ENCODE results near the gene GPATCH1.
A peak's percentile ranks its signal among the peaks of the same experiment; 100 is the strongest.
"Not testable (repeated sequence)": the region's sequence is repeated elsewhere in the genome, so short reads cannot be mapped to it uniquely, and the experiment has no call there.

GPATCH1 gene, protein sequence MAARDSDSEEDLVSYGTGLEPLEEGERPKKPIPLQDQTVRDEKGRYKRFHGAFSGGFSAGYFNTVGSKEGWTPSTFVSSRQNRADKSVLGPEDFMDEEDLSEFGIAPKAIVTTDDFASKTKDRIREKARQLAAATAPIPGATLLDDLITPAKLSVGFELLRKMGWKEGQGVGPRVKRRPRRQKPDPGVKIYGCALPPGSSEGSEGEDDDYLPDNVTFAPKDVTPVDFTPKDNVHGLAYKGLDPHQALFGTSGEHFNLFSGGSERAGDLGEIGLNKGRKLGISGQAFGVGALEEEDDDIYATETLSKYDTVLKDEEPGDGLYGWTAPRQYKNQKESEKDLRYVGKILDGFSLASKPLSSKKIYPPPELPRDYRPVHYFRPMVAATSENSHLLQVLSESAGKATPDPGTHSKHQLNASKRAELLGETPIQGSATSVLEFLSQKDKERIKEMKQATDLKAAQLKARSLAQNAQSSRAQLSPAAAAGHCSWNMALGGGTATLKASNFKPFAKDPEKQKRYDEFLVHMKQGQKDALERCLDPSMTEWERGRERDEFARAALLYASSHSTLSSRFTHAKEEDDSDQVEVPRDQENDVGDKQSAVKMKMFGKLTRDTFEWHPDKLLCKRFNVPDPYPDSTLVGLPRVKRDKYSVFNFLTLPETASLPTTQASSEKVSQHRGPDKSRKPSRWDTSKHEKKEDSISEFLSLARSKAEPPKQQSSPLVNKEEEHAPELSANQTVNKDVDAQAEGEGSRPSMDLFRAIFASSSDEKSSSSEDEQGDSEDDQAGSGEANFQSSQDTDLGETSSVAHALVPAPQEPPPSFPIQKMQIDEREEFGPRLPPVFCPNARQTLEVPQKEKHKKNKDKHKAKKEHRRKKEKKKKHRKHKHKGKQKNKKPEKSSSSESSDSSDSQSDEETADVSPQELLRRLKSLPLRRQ

DNA sequence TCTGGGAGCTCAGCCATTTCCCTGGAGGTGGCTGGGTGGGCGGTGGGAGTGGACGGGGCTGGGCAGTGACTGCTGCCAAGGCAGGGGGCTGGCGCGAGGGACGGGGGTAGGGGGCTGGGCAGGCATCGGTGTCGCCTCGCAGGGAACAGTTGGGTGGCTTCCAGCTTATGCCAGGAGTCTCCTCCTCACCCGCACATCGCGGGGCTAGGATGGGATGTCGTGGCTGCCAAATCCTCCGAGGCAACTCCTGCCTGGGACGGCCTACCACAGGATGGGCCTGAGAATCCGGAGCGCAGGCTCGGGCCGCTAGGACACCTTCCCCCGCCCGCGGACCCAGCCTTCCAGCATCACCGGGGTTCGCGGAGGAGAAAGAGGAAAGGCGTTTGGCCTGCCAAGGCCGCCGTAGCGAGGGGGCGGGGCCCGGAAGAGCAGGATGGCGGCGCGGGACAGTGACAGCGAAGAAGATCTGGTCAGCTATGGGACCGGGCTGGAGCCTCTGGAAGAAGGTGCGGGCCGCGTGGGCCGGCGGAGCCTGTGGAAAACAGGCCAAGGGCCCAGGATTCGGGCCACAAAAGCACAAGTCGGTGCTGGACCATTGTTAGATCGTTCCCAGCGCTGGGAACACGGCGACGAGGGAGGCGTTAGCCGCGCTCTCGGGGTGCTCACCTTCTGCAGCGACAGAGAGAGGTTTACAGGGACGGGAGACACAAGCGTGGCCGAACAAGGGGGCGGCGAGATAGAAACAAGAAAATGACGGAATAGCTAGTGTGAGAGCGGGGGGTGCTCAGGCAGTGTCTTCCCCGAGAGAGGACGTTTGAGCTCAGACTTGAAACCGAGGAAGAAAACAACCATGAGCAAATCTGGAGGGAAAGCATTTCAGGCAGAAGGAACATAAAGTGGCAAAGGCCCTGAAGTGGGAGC lies at the start of gene GPATCH1:
Gene GPATCH1 (plus strand): TSS at position 421 of the 921 bp plus-strand sequence. CDS start 13 bp downstream, at position 434.
- Histone ChIP-seq H3K36me3 (replicated peaks) (no peaks in the 10 kb centered on the region), H3K27ac (peak within 1 kb of the TSS; percentile 13), H3K4me3 (ENCODE audit: low read depth, low read length) (peak within 1 kb of the TSS; percentile 92), H3K27me3 (replicated peaks) (no peaks in the 10 kb centered on the region)
- in situ Hi-C loops (cut with HindIII; ENCODE audit: low pct_ligation_motif_present, low sequenced_read_pairs): no loop called here
- peak; percentile 80 for DNase-seq
- TF ChIP-seq, protein P1, sequence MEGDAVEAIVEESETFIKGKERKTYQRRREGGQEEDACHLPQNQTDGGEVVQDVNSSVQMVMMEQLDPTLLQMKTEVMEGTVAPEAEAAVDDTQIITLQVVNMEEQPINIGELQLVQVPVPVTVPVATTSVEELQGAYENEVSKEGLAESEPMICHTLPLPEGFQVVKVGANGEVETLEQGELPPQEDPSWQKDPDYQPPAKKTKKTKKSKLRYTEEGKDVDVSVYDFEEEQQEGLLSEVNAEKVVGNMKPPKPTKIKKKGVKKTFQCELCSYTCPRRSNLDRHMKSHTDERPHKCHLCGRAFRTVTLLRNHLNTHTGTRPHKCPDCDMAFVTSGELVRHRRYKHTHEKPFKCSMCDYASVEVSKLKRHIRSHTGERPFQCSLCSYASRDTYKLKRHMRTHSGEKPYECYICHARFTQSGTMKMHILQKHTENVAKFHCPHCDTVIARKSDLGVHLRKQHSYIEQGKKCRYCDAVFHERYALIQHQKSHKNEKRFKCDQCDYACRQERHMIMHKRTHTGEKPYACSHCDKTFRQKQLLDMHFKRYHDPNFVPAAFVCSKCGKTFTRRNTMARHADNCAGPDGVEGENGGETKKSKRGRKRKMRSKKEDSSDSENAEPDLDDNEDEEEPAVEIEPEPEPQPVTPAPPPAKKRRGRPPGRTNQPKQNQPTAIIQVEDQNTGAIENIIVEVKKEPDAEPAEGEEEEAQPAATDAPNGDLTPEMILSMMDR (IDR thresholded peaks at IDR 0.05; ENCODE audit: low read depth, low read length, missing control alignments): no peak

DNA sequence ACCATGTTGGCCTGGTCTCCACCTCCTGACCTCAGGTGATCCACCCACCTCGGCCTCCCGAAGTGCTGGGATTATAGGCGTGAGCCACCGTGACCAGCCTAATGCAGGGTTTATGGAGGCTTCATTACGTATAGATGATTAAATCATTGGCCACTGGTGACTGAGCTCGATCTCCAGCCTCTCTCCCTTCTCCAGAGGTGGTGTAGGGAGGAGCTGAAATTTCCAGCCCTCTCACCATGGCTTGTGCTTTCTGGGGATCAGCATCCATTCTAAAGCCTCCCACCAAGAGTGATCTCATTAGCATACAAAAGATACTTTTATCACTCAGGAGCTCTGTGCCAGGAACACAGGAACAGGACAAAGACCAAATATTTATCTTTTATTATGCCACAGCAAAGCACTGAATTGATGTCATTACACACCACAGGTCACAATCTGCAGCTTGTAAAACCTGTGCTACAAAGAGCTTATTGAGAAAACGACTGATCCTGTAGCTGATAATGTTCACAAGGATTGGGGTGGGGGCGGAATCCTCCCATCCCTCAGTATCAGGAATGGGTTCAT lies 48.7 kb upstream of the GPATCH1 start:
- TF ChIP-seq, protein P1 (IDR thresholded peaks at IDR 0.05; ENCODE audit: low read depth, low read length, missing control alignments): no peak
- Histone ChIP-seq H3K27ac (no peak overlapping the region), H3K27me3 (replicated peaks) (no peaks in the 10 kb centered on the region), H3K4me3 (ENCODE audit: low read depth, low read length) (no peak overlapping the region), H3K36me3 (replicated peaks) (no peaks in the 10 kb centered on the region)
- in situ Hi-C loops (cut with HindIII; ENCODE audit: low pct_ligation_motif_present, low sequenced_read_pairs): no loop called here
- DNase-seq: no peak

DNA sequence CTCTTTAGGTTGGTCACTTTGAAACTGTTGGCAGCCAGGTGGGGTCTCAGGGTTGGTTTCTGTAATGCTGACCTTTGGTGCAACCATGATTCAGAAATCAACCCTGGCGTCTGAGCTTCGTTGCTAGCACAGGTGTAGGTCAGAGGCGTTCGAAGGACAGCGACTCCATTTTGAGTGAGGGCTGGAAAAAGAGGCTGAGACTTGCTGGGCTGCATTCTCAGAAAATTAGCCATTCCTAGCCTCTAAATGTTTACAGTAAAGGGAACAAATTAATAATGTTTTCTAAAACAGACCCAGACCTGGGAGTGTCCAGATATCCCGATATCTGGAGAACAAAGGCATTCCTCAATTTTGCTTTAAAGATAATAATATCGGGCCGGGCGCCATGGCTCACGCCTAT lies 45.5 kb upstream of the GPATCH1 start:
- Histone ChIP-seq H3K27me3 (replicated peaks) (no peaks in the 10 kb centered on the region), H3K27ac (no peak overlapping the region), H3K4me3 (ENCODE audit: low read depth, low read length) (no peak overlapping the region), H3K36me3 (replicated peaks) (no peaks in the 10 kb centered on the region)
- TF ChIP-seq, protein P1 (IDR thresholded peaks at IDR 0.05; ENCODE audit: low read depth, low read length, missing control alignments): no peak
- DNase-seq: no peak
- in situ Hi-C loops (cut with HindIII; ENCODE audit: low pct_ligation_motif_present, low sequenced_read_pairs): no loop called here

DNA sequence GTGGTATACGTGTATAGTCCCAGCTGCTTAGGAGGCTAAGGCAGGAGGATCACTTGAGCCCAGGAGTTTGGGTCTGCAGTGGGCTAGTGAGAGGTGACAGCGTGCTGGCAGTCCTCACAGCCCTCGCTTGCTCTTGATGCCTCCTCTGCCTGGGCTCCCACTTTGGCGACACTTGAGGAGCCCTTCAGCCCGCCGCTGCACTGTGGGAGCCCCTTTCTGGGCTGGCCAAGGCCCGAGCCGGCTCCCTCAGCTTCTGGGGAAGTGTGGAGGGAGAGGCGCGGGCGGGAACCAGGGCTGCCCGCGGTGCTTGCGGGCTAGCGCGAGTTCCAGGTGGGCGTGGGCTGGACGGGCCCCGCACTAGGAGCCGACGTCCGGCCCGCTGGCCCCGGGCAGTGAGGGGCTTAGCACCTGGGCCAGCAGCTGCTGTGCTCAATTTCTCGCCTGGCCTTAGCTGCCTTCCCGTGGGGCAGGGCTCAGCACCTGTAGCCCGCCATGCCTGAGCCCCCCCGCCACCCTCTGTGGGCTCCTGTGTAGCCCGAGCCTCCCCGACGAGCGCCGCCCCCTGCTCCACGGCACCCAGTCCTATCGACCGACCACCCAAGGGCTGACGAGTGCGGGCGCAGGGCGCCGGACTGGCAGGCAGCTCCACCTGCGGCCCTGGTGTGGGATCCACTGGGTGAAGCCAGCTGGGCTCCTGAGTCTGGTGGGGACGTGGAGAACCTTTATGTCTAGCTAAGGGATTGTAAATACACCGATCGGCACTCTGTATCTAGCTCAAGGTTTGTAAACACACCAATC lies 44.4 kb upstream of the GPATCH1 start:
- in situ Hi-C loops (cut with HindIII; ENCODE audit: low pct_ligation_motif_present, low sequenced_read_pairs); H3K27me3 ChIP-seq (replicated peaks): not testable (repeated sequence)

DNA sequence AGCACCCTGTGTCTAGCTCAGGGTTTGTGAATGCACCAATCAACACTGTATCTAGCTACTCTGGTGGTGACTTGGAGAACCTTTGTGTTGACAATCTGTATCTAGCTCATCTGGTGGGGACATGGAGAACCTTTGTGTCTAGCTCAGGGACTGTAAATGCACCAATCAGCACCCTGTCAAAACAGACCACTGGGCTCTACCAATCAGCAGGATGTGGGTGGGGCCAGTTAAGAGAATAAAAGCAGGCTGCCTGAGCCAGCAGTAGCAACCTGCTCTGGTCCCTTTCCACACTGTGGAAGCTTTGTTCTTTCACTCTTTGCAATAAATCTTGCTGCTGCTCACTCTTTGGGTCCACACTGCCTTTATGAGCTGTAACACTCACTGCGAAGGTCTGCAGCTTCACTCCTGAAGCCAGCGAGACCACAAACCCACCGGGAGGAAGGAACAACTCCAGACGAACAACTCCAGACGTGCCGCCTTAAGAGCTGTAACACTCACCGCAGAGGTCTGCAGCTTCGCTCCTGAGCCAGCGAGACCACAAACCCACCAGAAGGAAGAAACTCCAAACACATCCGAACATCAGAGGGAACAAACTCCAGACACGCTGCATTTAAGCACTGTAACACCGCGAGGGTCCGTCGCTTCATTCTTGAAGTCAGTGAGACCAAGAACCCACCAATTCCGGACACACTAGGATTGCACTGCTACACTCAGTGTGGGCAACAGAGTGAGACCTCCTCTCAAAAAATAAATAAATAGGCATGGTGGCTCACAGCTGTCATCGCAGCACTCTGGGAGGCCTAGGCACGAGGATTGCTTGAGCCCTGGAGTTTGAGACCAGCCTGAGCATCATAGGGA lies 43.6 kb upstream of the GPATCH1 start:
- in situ Hi-C loops (cut with HindIII; ENCODE audit: low pct_ligation_motif_present, low sequenced_read_pairs): not testable (repeated sequence)

More for the DNA sequence above, 44.4 kb upstream of the GPATCH1 start:
- H3K36me3 ChIP-seq (replicated peaks); H3K4me3 ChIP-seq (ENCODE audit: low read depth, low read length); DNase-seq; H3K27ac ChIP-seq: not testable (repeated sequence)

More for the DNA sequence above, 43.6 kb upstream of the GPATCH1 start:
- not testable (repeated sequence) for H3K27me3 ChIP-seq (replicated peaks); H3K4me3 ChIP-seq (ENCODE audit: low read depth, low read length); DNase-seq; H3K27ac ChIP-seq; H3K36me3 ChIP-seq (replicated peaks)

All from brain microvascular endothelial cell (primary cell).